HepG2 (cell line): ENCODE results near the gene JAK1. TPM values are rescaled to one million over a fixed set of nuclear protein-coding genes. Genes with fewer than 3 reads are reported as not detected.

Source experiments
- ATAC-seq: fragments of 200-7000 bp; cut with Tn5 transposase; 3 replicates; pipeline ENCODE4 v1.9.1; 2020; ENCODE audit warnings: mild to moderate bottlenecking, moderate library complexity
- BruUV-seq: library from RNA; stranded (reverse); fragments of 400-500 nt; replicated peaks from 2 replicates; lab custom pipeline; 2021; lab: Mats Ljungman, UMichigan
- CTCF ChIA-PET: fragments of 300-600 bp; formaldehyde crosslinking; extraction: SDS; loops from one replicate; lab custom pipeline; 2021; ENCODE audit warnings: low total read pairs, inconsistent platforms, low intra/inter-chr PET ratio; lab: Yijun Ruan, JAX
- POLR2A ChIA-PET: fragments of 350-600 bp; sonication (Branson Sonifier 250); formaldehyde crosslinking; loops from one replicate; lab custom pipeline; 2020; ENCODE audit warnings: antibody characterized with exemption, inconsistent platforms; lab: Yijun Ruan, JAX
- DNase-seq: peaks from one replicate; pipeline ENCODE4 v3.0.0-alpha.2; 2015; ENCODE audit warnings: low spot score
- FAIRE-seq: peaks from 3 replicates; lab custom pipeline; 2011; peaks lifted over from hg19 to GRCh38; lab: Jason Lieb, UNC
- H2AFZ ChIP-seq: one replicate; pipeline ENCODE4 v1.6.1; 2011; ENCODE audit warnings: low read length, inconsistent platforms
- H3K27ac ChIP-seq: fragments of 300-600 bp; 3 replicates; pipeline ENCODE4 v1.8.0; 2011; ENCODE audit warnings: mixed run types, mild to moderate bottlenecking, mixed read lengths, low read length, inconsistent platforms; ENCODE audit not compliant: insufficient read depth; ENCODE audit errors: extremely low read length
- H3K27me3 ChIP-seq, 2 experiments: fragments of 200-600 bp in 1 of 2; 2 replicates in 1 of 2; 3 replicates in 1 of 2; pipeline versions ENCODE4 v1.6.0 to v1.8.0; 2011; ENCODE audit warnings: low read length in 2 of 2, mild to moderate bottlenecking in 2 of 2, moderate library complexity in 2 of 2, inconsistent platforms in 1 of 2; ENCODE audit not compliant: insufficient read depth in 2 of 2, control insufficient read depth in 1 of 2
- H3K36me3 ChIP-seq, 2 experiments: fragments of 200-600 bp in 1 of 2; replicated peaks in 1 of 2; 2 replicates in 1 of 2; 3 replicates in 1 of 2; pipeline versions ENCODE4 v1.5.1 to v1.8.0; 2011; ENCODE audit warnings: low read length in 2 of 2, inconsistent platforms in 1 of 2; ENCODE audit not compliant: insufficient read depth in 2 of 2, control insufficient read depth in 1 of 2
- H3K4me1 ChIP-seq: 2 replicates; pipeline ENCODE4 v1.5.1; 2012; ENCODE audit warnings: low read length, inconsistent platforms; ENCODE audit not compliant: insufficient read depth
- H3K4me2 ChIP-seq: 2 replicates; pipeline ENCODE4 v1.6.0; 2011; ENCODE audit warnings: low read depth, low read length, inconsistent platforms
- H3K4me3 ChIP-seq, 3 experiments: fragments of 200-600 bp in 1 of 3; sonication (generic), shearing (Covaris generic) in 1 of 3; replicated peaks in 1 of 3; 2 replicates each; pipeline ENCODE4 v1.5.1; 2011 to 2016; ENCODE audit warnings: low read length in 3 of 3, inconsistent platforms in 2 of 3, low read depth in 2 of 3, mild to moderate bottlenecking in 2 of 3, control low read depth in 1 of 3, mixed read lengths in 1 of 3; ENCODE audit not compliant: insufficient read depth in 1 of 3
- H3K79me2 ChIP-seq: one replicate; pipeline ENCODE4 v1.6.1; 2011; ENCODE audit warnings: low read length, inconsistent platforms; ENCODE audit not compliant: insufficient read depth
- H3K9ac ChIP-seq: 2 replicates; pipeline ENCODE4 v1.6.0; 2011; ENCODE audit warnings: mild to moderate bottlenecking, low read depth, low read length, inconsistent platforms; ENCODE audit not compliant: insufficient read depth
- H3K9me3 ChIP-seq: 2 replicates; pipeline ENCODE4 v1.5.1; 2012; ENCODE audit warnings: mild to moderate bottlenecking, low read length
- H4K20me1 ChIP-seq: 2 replicates; pipeline ENCODE4 v1.6.0; 2011; ENCODE audit warnings: inconsistent platforms, mild to moderate bottlenecking, low read length, moderate library complexity; ENCODE audit not compliant: insufficient read depth
- AGO1 ChIP-seq: fragments of 200-400 bp; formaldehyde crosslinking; IDR thresholded peaks from 2 replicates; pipeline ENCODE4 v1.6.1; 2017; ENCODE audit warnings: mild to moderate bottlenecking, low read depth, low read length, moderate library complexity; ENCODE audit not compliant: poor library complexity, severe bottlenecking
- BCL6 ChIP-seq: IDR thresholded peaks from 2 replicates; pipeline ENCODE4 v1.6.1; 2016; ENCODE audit warnings: missing genetic modification reagents, missing compliant biosample characterization
- HCFC1 ChIP-seq: fragments of 150-350 bp; IDR thresholded peaks from 2 replicates; pipeline ENCODE4 v1.6.1; 2014; ENCODE audit warnings: low read depth, low read length
- HNF1B ChIP-seq: sonication (generic); formaldehyde crosslinking; IDR thresholded peaks from 2 replicates; pipeline ENCODE4 v1.5.1; 2020; ENCODE audit warnings: mild to moderate bottlenecking, moderate library complexity, missing genetic modification reagents
- RFX1 ChIP-seq: fragments of 450-650 bp; IDR thresholded peaks from 2 replicates; pipeline ENCODE4 v1.6.1; 2017
- ZNF121 ChIP-seq: sonication (generic); formaldehyde crosslinking; IDR thresholded peaks from 2 replicates; pipeline ENCODE4 v1.5.0; 2020; ENCODE audit warnings: mild to moderate bottlenecking, missing genetic modification reagents
- ZNF292 ChIP-seq: sonication (generic); formaldehyde crosslinking; IDR thresholded peaks from 2 replicates; pipeline ENCODE4 v1.8.1; 2022; ENCODE audit warnings: mild to moderate bottlenecking, low read depth, missing genetic modification reagents, borderline replicate concordance
- ZNF562 ChIP-seq: sonication (generic); formaldehyde crosslinking; IDR thresholded peaks from 2 replicates; pipeline ENCODE4 v1.8.0; 2022; ENCODE audit warnings: missing genetic modification reagents, borderline replicate concordance
- ZNF563 ChIP-seq: sonication (generic); formaldehyde crosslinking; IDR thresholded peaks from 2 replicates; pipeline ENCODE4 v1.8.0; 2022; ENCODE audit warnings: mild to moderate bottlenecking, moderate library complexity, missing genetic modification reagents
- ZNF782 ChIP-seq: sonication (generic); formaldehyde crosslinking; IDR thresholded peaks from 2 replicates; pipeline ENCODE4 v1.4.0; 2020; ENCODE audit warnings: missing genetic modification reagents, mild to moderate bottlenecking, borderline replicate concordance
- WGBS: methylation state at CpG from one replicate; pipeline ENCODE4 v1.1.6; 2017; ENCODE audit warnings: low lambda C conversion rate; 5-methylcytosine and 5-hydroxymethylcytosine counted together
- in situ Hi-C: cut with HindIII; loops from 2 replicates; pipeline ENCODE4 v1.10.0; 2017; ENCODE audit warnings: low pct_unique_long_range_greater_than_20kb; ENCODE audit not compliant: extremely low pct_ligation_motif_present
- intact Hi-C: fragments of 100-400 bp; cut with micrococcal nuclease; formaldehyde crosslinking; loops from one replicate; pipeline ENCODE4 v1.10.0; 2022; ENCODE audit not compliant: unreplicated experiment
- polyA plus RNA-seq, 8 experiments: library from polyadenylated mRNA; depleted of rRNA in 3 of 8; stranded (reverse) in 7 of 8; unstranded in 1 of 8; fragments of >200 nt; fragmentation: Illumina TruSeq in 4 of 8; extraction: Trizol in 4 of 8; gene quantifications; 2 replicates each; pipeline versions ENCODE4 v1.2.1 to v1.2.3, GENCODE V29; 2011 to 2016; ENCODE audit warnings: low read depth in 4 of 8, missing spikeins in 1 of 8, mixed read lengths in 1 of 8; ENCODE audit not compliant: insufficient read depth in 1 of 8
- total RNA-seq, 5 experiments: library from RNA; depleted of rRNA; stranded (reverse); fragments of >200 nt; fragmentation: Illumina TruSeq; extraction: Trizol; gene quantifications; 2 replicates each; pipeline ENCODE4 v1.2.3, GENCODE V29; 2016; ENCODE audit warnings: low read depth in 1 of 5
- TF ChIP-seq, protein P1 (sequence below): sonication (generic); formaldehyde crosslinking; IDR thresholded peaks from 2 replicates; pipeline ENCODE4 v1.4.0; 2020; ENCODE audit warnings: missing genetic modification reagents, borderline replicate concordance

Gene JAK1
- total and polyA plus RNA-seq, 2 of the 13 experiments (the other 11 are each of a cell fraction or from before 2014, with no cell fraction given), result 23.9 to 42.4 TPM

DNA sequence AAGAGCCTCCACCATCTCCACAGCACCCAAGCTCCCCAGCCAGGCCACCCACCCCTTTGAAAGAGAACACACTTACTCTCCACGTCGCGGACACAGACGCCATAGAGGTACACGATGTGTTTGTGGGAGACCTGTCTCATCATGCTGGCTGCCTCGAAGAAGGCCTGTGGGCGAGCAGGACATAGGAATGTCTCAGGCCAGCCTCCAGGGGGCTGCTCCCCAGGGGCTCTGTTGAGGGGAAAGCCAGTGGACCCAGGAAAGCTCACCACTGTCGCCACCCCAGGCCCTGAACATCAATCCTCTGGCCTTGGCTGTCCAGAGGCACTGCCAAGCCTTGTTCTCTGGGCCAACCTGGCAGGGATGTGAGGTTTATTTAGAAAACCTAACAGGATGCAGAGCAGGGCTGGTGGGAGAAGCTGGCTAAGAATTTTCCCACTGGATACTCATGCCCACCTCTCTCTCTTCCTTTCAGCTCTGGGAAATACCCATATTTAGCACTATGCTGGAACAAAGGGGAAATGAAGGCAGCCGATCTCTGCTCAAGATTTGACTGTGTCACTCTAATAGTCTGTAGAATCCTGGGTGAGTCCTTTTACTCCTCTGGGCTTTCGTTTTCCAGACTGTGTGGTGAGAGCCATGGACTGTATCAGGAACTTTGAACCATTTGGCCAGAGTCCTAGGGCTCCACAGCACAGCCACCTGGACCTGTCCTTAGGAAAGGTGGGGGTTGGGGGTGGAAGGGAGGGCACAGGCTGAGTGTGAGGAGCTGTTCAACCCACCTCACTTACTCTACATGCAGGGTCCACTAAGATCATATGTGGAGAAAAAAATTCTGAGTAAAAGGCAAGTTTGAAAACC lies 119.5 kb downstream of the JAK1 start:
- intact Hi-C loops, result no loop called here
- no TSS peak for BruUV-seq
- H3K4me1 ChIP-seq, result no peaks in the 10 kb centered on the region
- TF ChIP-seq ZNF121 (CRISPR knock-in tag) (no peak), ZNF563 (CRISPR knock-in tag) (no peak), HCFC1 (no peak), ZNF292 (no peak), AGO1 (no peak), BCL6 (CRISPR knock-in tag) (no peak), RFX1 (no peak), ZNF782 (CRISPR knock-in tag) (no peak), ZNF562 (CRISPR knock-in tag) (no peak), HNF1B (CRISPR knock-in tag) (no peak)
- TF ChIP-seq, protein P1, sequence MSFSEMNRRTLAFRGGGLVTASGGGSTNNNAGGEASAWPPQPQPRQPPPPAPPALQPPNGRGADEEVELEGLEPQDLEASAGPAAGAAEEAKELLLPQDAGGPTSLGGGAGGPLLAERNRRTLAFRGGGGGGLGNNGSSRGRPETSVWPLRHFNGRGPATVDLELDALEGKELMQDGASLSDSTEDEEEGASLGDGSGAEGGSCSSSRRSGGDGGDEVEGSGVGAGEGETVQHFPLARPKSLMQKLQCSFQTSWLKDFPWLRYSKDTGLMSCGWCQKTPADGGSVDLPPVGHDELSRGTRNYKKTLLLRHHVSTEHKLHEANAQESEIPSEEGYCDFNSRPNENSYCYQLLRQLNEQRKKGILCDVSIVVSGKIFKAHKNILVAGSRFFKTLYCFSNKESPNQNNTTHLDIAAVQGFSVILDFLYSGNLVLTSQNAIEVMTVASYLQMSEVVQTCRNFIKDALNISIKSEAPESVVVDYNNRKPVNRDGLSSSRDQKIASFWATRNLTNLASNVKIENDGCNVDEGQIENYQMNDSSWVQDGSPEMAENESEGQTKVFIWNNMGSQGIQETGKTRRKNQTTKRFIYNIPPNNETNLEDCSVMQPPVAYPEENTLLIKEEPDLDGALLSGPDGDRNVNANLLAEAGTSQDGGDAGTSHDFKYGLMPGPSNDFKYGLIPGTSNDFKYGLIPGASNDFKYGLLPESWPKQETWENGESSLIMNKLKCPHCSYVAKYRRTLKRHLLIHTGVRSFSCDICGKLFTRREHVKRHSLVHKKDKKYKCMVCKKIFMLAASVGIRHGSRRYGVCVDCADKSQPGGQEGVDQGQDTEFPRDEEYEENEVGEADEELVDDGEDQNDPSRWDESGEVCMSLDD (CRISPR knock-in tag), result no peak
- H3K9ac ChIP-seq, result no peak overlapping the region
- 91% methylated on average over 9 of the region's 10 CpGs for WGBS
- POLR2A ChIA-PET, result interaction anchor here (0.6 kb wide), 1 partner anchor 156 kb away, joined by 4 read pairs; no protein-coding TSS in a partner anchor
- no peaks in the 10 kb centered on the region for H3K9me3 ChIP-seq
- H3K27ac ChIP-seq, result no peak overlapping the region
- DNase-seq, result no peak
- H3K79me2 ChIP-seq, result no peaks in the 10 kb centered on the region
- H4K20me1 ChIP-seq, result no peaks in the 10 kb centered on the region
- no peak overlapping the region for H3K4me3 ChIP-seq
- FAIRE-seq, result no peak
- no peak overlapping the region for H2AFZ ChIP-seq
- ATAC-seq, result peak; percentile 38
- in situ Hi-C loops, result no loop called here
- no peak overlapping the region for H3K4me2 ChIP-seq
- CTCF ChIA-PET, result no interaction called here
- no peaks in the 10 kb centered on the region for H3K27me3 ChIP-seq
- H3K36me3 ChIP-seq, result peaks cover 9 to 17% of the 10 kb centered on the region in 2 experiments; a peak in 4 of 5 replicates
